SU-DHL-6 (cell line): ENCODE data around the gene PDE8B.

Experiments used
- H2AFZ ChIP-seq: fragments of 200-600 bp; sonication (generic); 2 replicates; pipeline ENCODE4 v1.6.1; 2014; ENCODE audit warnings: low read depth, mild to moderate bottlenecking, moderate library complexity, mixed read lengths, antibody characterized with exemption, low read length; ENCODE audit not compliant: severe bottlenecking
- H3F3A ChIP-seq: fragments of 200-600 bp; shearing (Covaris generic); 2 replicates; pipeline ENCODE4 v1.6.0; 2016; ENCODE audit warnings: antibody characterized with exemption, mild to moderate bottlenecking; ENCODE audit not compliant: insufficient read depth
- H3K27ac ChIP-seq: fragments of 200-600 bp; sonication (generic); 2 replicates; pipeline ENCODE4 v1.5.1; 2016; ENCODE audit warnings: low read depth, mild to moderate bottlenecking, low read length, moderate library complexity, mixed read lengths
- H3K27me3 ChIP-seq: fragments of 200-600 bp; sonication (generic), shearing (Covaris generic); 2 replicates; pipeline ENCODE4 v1.6.0; 2014; ENCODE audit warnings: mild to moderate bottlenecking, low read length
- H3K36me3 ChIP-seq: fragments of 200-600 bp; sonication (generic); 2 replicates; pipeline ENCODE4 v1.6.1; 2014; ENCODE audit warnings: mild to moderate bottlenecking, low read length, mixed read lengths
- H3K4me2 ChIP-seq: fragments of 300-600, 200-600 bp; shearing (Covaris generic), sonication (generic); 2 replicates; pipeline ENCODE4 v1.6.0; 2014; ENCODE audit warnings: low read length, low read depth, mild to moderate bottlenecking; ENCODE audit not compliant: poor library complexity, severe bottlenecking
- H3K4me3 ChIP-seq: fragments of 200-600 bp; sonication (generic); 2 replicates; pipeline ENCODE4 v1.5.1; 2014; ENCODE audit warnings: antibody characterized with exemption, low read length, mild to moderate bottlenecking, mixed read lengths; ENCODE audit not compliant: insufficient read depth, poor library complexity, severe bottlenecking
- H3K79me2 ChIP-seq: fragments of 200-600 bp; sonication (generic); 2 replicates; pipeline ENCODE4 v1.6.1; 2014; ENCODE audit warnings: mild to moderate bottlenecking, low read length, moderate library complexity; ENCODE audit not compliant: insufficient read depth
- H3K9ac ChIP-seq: fragments of 200-600 bp; sonication (generic); 2 replicates; pipeline ENCODE4 v1.7.0; 2014; ENCODE audit warnings: mild to moderate bottlenecking, low read length
- H3K9me2 ChIP-seq: fragments of 200-600 bp; sonication (generic); replicated peaks from 2 replicates; pipeline ENCODE4 v1.6.1; 2014; ENCODE audit warnings: low read length; ENCODE audit not compliant: insufficient read depth
- H3K9me3 ChIP-seq: fragments of 200-600 bp; sonication (generic); 2 replicates; pipeline ENCODE4 v1.6.1; 2014; ENCODE audit warnings: low read length, mixed read lengths; ENCODE audit not compliant: insufficient read depth
- H4K20me1 ChIP-seq: fragments of 200-600 bp; sonication (generic); 2 replicates; pipeline ENCODE4 v1.6.1; 2014; ENCODE audit warnings: low read depth, mild to moderate bottlenecking, antibody characterized with exemption, low read length, moderate library complexity, mixed read lengths
- CTCF ChIP-seq: fragments of 200-600 bp; sonication (generic); IDR thresholded peaks from one replicate; pipeline ENCODE4 v1.5.1; 2017; ENCODE audit warnings: antibody characterized with exemption, mild to moderate bottlenecking, low read length, moderate library complexity; ENCODE audit not compliant: insufficient read depth, poor library complexity, severe bottlenecking
- EZH2phosphoT487 ChIP-seq: fragments of 200-600 bp; sonication (generic), shearing (Covaris generic); conservative IDR thresholded peaks from 2 replicates; pipeline ENCODE4 v1.6.1; 2018; ENCODE audit warnings: mild to moderate bottlenecking, antibody characterized with exemption, low read length, moderate library complexity, mixed read lengths

The PDE8B gene

DNA sequence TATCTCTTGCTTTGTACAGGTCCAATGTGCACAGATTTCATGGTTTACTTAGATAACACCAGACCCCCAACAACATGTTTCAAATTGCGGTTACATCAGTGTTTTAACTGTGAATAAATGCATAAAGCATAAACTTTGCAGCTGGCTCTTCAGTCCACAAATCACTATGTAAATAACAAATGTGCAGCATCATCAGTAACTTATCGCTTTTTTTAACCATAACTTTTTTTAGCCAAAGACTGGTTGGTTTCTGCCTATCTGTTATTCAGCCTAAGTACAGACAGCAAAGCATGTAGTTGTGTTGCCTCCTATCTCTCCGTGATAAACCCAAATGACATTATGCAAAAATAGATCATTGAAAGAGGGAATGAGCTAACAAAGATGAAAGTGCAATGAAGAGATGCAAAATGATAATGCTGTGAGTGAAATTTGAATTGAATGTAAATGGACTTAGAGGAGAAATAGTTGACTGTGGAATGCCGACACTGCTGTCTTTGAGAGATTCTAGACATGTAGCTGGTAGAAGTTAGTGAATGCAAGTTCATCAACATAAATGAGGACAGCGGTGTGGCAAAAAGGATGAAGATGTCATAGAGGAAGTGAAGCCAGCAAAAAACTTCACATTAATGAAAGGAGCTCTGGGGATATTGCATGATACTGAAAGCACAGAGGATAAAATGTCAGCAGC is 108.8 kb downstream of the PDE8B start:
- TF ChIP-seq CTCF (no peak), EZH2phosphoT487 (no peak)
- no peaks in the 10 kb centered on the region for H3K27me3 ChIP-seq
- no peak overlapping the region for H3K4me3 ChIP-seq
- H3K36me3 ChIP-seq = no peaks in the 10 kb centered on the region
- no peak overlapping the region for H3K27ac ChIP-seq
- H3K9me3 ChIP-seq = no peaks in the 10 kb centered on the region
- no peak overlapping the region for H3K4me2 ChIP-seq
- H3K9ac ChIP-seq = no peak overlapping the region
- no peaks in the 10 kb centered on the region for H3F3A ChIP-seq
- no peaks in the 10 kb centered on the region for H4K20me1 ChIP-seq
- no peaks in the 10 kb centered on the region for H3K9me2 ChIP-seq
- H2AFZ ChIP-seq = no peak overlapping the region
- H3K79me2 ChIP-seq = no peaks in the 10 kb centered on the region

- no peaks in the 10 kb centered on the region for H3K36me3 ChIP-seq
- no peaks in the 10 kb centered on the region for H3K27me3 ChIP-seq
- H3K79me2 ChIP-seq = no peaks in the 10 kb centered on the region
- no peaks in the 10 kb centered on the region for H3K9me2 ChIP-seq
- no peak overlapping the region for H3K9ac ChIP-seq
- no peaks in the 10 kb centered on the region for H3K9me3 ChIP-seq
- H3F3A ChIP-seq = no peaks in the 10 kb centered on the region
- no peak overlapping the region for H2AFZ ChIP-seq
- TF ChIP-seq EZH2phosphoT487 (no peak), CTCF (no peak)
- no peak overlapping the region for H3K4me2 ChIP-seq
- H3K27ac ChIP-seq = no peak overlapping the region
- H4K20me1 ChIP-seq = no peaks in the 10 kb centered on the region
- no peak overlapping the region for H3K4me3 ChIP-seq
Measured at GRCh38 chr5:77321793-77322394, 111.4 kb downstream of the PDE8B start.

DNA sequence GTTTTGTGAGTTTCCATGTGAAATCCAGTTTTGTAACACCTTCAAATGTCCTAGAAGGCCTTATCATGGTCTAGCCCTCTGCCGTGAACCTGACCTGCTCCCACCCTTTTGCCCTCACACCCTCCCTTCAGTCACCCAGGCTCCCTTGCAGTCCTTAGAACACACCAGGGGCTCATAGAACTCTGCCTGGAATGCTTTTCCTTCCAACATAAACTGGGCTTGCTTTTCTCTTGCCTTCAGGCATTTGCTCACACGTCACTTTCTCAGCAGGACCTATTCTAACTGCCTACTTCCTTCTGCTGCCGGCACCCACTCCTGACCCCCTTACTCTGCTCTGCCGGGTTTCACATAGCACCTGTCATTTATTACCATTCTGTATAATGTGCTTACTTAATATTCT is 111.9 kb downstream of the PDE8B start:
- Histone ChIP-seq H3K27me3 (no peaks in the 10 kb centered on the region), H3F3A (no peaks in the 10 kb centered on the region), H3K4me2 (no peak overlapping the region), H3K4me3 (no peak overlapping the region), H3K9me2 (no peaks in the 10 kb centered on the region), H3K79me2 (no peaks in the 10 kb centered on the region), H3K36me3 (no peaks in the 10 kb centered on the region), H3K27ac (no peak overlapping the region), H3K9me3 (no peaks in the 10 kb centered on the region), H4K20me1 (no peaks in the 10 kb centered on the region), H2AFZ (no peak overlapping the region), H3K9ac (no peak overlapping the region)
- TF ChIP-seq CTCF (no peak), EZH2phosphoT487 (no peak)
